Esophagus muscularis mucosa (tissue), 4 donors: ENCODE results near the gene CX3CR1. TPM values are rescaled to one million over a fixed set of nuclear protein-coding genes. Genes with fewer than 3 reads are reported as not detected.

Experiments used
- DNase-seq: peaks from one replicate; pipeline ENCODE4 v3.0.0-alpha.2; 2017; ENCODE audit errors: extremely low spot score
- H3K27ac ChIP-seq, 4 donors: fragments of 200-600 bp; sonication (generic); replicated peaks in 1 of 4; 1 replicate in 3 of 4; 2 replicates in 1 of 4; pipeline ENCODE4 v1.5.1; 2016 to 2019; ENCODE audit warnings: mild to moderate bottlenecking in 1 of 4
- H3K27me3 ChIP-seq, 4 donors: fragments of 200-600 bp; sonication (generic); one replicate each; pipeline versions ENCODE4 v1.5.1 to v1.6.0; 2016 to 2019
- H3K36me3 ChIP-seq, 4 donors: fragments of 200-600 bp; sonication (generic); one replicate each; pipeline ENCODE4 v1.5.1; 2016 to 2019
- H3K4me1 ChIP-seq, 4 donors: fragments of 200-600 bp; sonication (generic); one replicate each; pipeline ENCODE4 v1.5.1; 2016 to 2019
- H3K4me3 ChIP-seq, 4 donors: fragments of 200-600 bp; sonication (generic); 1 replicate in 2 of 4; 2 replicates in 2 of 4; pipeline ENCODE4 v1.5.1; 2016 to 2019; ENCODE audit warnings: mild to moderate bottlenecking in 4 of 4, moderate library complexity in 1 of 4
- H3K9me3 ChIP-seq, 4 donors: fragments of 200-600 bp; sonication (generic); 1 replicate in 3 of 4; 2 replicates in 1 of 4; pipeline ENCODE4 v1.5.1; 2016 to 2019
- EP300 ChIP-seq: sonication (generic); formaldehyde crosslinking; IDR thresholded peaks from one replicate; pipeline ENCODE4 v1.6.1; 2017; ENCODE audit warnings: antibody characterized with exemption
- POLR2A ChIP-seq: fragments of 450-650 bp; IDR thresholded peaks from one replicate; pipeline ENCODE4 v1.6.1; 2017; ENCODE audit warnings: antibody characterized with exemption, moderate library complexity, mild to moderate bottlenecking, low read depth
- POLR2AphosphoS5 ChIP-seq, 2 donors: sonication (generic); formaldehyde crosslinking; IDR thresholded peaks; one replicate each; pipeline ENCODE4 v1.6.1; 2017; ENCODE audit warnings: antibody characterized with exemption in 2 of 2
- WGBS: methylation state at CpG from one replicate; pipeline ENCODE4 v1.1.5; 2018; 5-methylcytosine and 5-hydroxymethylcytosine counted together
- intact Hi-C: fragments of 100-400 bp; cut with DNase I; formaldehyde crosslinking; loops from one replicate; pipeline ENCODE4 v1.15.1; 2023
- total RNA-seq, 4 donors: library from RNA; depleted of rRNA; stranded (reverse); fragments of >200 nt; gene quantifications; one replicate each; pipeline versions ENCODE4 v1.1.0 to v1.2.1, GENCODE V29; 2016
- TF ChIP-seq, protein P1 (sequence below), 3 experiments: fragments of 200-600 bp in 2 of 3; fragments of 450-650 bp in 1 of 3; sonication (generic) in 2 of 3; IDR thresholded peaks; one replicate each; pipeline ENCODE4 v1.5.1; 2017 to 2019; ENCODE audit warnings: antibody characterized with exemption in 3 of 3, mild to moderate bottlenecking in 2 of 3, moderate library complexity in 1 of 3

The CX3CR1 gene
- total RNA-seq, 4 donors from 2014 or later = 0.23 to 0.78 (median 0.46) TPM

DNA sequence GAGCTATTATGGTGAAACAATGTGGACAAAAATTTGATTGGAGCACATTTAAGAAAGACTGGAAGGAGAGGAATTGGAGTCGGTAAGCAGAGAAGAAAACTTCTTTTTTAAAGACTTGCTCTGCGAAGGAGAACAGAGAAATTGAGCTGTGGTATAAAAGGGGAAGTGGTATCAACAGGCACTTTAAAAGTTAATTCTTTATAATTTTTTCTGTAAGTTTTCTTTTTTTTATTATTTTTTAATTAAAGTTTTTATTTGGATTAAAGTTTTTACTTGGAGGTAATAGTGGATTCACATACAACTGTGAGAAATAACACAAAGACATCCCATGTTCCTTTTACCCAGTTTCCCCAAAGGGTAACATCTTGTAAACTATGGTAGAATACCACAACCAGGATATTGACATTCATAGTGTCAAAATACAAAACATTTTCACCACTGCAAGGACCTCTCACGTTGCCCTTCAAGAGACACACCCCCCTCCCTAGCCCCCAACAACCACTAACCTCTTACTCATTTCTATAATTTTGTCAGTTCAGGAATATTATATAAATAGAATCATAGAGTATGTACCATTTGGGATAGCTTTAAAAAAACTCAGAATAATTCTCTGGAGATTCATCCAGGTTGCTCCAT lies 53.6 kb downstream of the CX3CR1 start:
- H3K9me3 ChIP-seq = peaks cover 0 to 5% (median 0%) of the 10 kb centered on the region in 4 donors
- H3K4me3 ChIP-seq = no peak overlapping the region
- TF ChIP-seq POLR2A (no peak), POLR2AphosphoS5 (IDR thresholded peaks at IDR 0.05) (no peak), EP300 (no peak)
- TF ChIP-seq, protein P1, sequence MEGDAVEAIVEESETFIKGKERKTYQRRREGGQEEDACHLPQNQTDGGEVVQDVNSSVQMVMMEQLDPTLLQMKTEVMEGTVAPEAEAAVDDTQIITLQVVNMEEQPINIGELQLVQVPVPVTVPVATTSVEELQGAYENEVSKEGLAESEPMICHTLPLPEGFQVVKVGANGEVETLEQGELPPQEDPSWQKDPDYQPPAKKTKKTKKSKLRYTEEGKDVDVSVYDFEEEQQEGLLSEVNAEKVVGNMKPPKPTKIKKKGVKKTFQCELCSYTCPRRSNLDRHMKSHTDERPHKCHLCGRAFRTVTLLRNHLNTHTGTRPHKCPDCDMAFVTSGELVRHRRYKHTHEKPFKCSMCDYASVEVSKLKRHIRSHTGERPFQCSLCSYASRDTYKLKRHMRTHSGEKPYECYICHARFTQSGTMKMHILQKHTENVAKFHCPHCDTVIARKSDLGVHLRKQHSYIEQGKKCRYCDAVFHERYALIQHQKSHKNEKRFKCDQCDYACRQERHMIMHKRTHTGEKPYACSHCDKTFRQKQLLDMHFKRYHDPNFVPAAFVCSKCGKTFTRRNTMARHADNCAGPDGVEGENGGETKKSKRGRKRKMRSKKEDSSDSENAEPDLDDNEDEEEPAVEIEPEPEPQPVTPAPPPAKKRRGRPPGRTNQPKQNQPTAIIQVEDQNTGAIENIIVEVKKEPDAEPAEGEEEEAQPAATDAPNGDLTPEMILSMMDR (IDR thresholded peaks at IDR 0.05) = no peak
- 39% methylated on average over 3 of the region's 3 CpGs for WGBS
- DNase-seq = peak; percentile 55
- intact Hi-C loops = no loop called here
- no peaks in the 10 kb centered on the region for H3K27me3 ChIP-seq
- no peak overlapping the region for H3K27ac ChIP-seq
- H3K36me3 ChIP-seq = no peaks in the 10 kb centered on the region
- no peaks in the 10 kb centered on the region for H3K4me1 ChIP-seq

DNA sequence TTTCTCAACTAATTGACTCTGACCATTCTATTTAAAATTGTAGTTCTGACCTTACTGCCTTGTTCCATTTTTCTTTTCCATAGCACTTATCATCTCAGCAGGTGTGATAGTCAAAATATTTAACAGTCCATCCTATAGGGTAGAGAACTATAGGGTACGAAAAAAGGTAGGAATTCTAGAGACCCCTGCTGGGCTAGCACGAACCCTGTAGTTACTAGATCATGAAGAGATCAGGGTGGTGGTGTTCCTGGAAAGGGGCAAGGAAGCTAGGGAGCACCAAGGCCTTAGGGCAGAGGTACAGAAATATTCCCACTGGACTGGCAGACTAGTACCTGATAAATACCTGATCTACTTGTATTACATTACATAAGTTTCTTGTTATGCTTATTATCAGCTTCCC lies 55.5 kb downstream of the CX3CR1 start:
- Histone ChIP-seq H3K4me1 (peaks cover 0 to 4% (median 0%) of the 10 kb centered on the region in 4 donors), H3K9me3 (no peaks in the 10 kb centered on the region), H3K27me3 (no peaks in the 10 kb centered on the region), H3K36me3 (no peaks in the 10 kb centered on the region), H3K4me3 (no peak overlapping the region), H3K27ac (no peak overlapping the region)
- intact Hi-C loops = no loop called here
- peak; percentile 50 for DNase-seq
- 95% methylated on average over 2 of the region's 2 CpGs for WGBS
- TF ChIP-seq POLR2A (no peak), EP300 (no peak), POLR2AphosphoS5 (IDR thresholded peaks at IDR 0.05) (no peak)
- TF ChIP-seq, protein P1 (IDR thresholded peaks at IDR 0.05) = no peak

DNA sequence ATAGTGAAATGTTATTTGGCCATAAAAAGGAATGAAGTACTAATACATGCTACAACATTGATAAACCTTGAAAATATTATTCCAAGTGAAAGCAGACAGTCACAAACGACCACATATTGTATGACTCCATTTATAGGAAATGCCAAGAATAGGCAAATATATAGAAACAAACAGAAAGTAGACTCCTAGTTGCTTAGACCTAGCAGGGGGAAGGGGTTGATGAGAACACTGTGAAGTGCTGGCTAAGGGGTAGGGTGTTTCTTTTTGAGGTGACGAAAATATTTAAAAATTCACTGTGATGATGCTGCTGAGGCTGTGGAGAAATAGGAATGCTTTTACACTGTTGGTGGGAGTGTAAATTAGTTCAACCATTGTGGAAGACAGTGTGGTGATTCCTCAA lies 56.9 kb downstream of the CX3CR1 start:
- H3K27ac ChIP-seq = no peak overlapping the region
- no peaks in the 10 kb centered on the region for H3K9me3 ChIP-seq
- DNase-seq = no peak
- H3K4me1 ChIP-seq = peaks cover 0 to 4% (median 0%) of the 10 kb centered on the region in 4 donors
- WGBS = 91% methylated on average over 2 of the region's 2 CpGs
- H3K36me3 ChIP-seq = no peaks in the 10 kb centered on the region
- TF ChIP-seq, protein P1 (IDR thresholded peaks at IDR 0.05) = no peak
- no peak for TF ChIP-seq POLR2A
- TF ChIP-seq EP300 = no peak
- TF ChIP-seq POLR2AphosphoS5 (IDR thresholded peaks at IDR 0.05) = no peak
- intact Hi-C loops = no loop called here
- H3K27me3 ChIP-seq = no peaks in the 10 kb centered on the region
- no peak overlapping the region for H3K4me3 ChIP-seq

DNA sequence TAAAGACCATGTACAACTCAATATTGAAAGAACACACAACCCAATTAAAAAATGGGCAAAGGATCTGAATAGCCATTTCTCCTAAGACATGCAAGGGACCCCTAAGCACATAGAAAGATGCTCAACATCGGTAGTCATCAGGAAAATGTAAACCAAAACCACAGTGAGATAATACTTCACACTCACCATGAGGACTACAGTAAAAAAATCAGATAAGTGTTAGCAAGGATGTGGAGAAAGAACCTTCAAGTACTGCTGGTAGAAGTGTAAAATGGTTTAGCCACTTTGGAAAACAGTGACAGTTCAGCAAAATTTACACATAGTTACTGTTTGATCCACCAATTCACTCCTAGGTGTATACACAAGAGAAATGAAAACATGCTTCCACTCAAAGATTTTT lies 57.4 kb downstream of the CX3CR1 start:
- no peaks in the 10 kb centered on the region for H3K27me3 ChIP-seq
- intact Hi-C loops = no loop called here
- 66% methylated on average over 1 of the region's 1 CpG for WGBS
- no peak overlapping the region for H3K4me3 ChIP-seq
- peaks cover 0 to 4% (median 0%) of the 10 kb centered on the region in 4 donors for H3K4me1 ChIP-seq
- TF ChIP-seq POLR2AphosphoS5 (IDR thresholded peaks at IDR 0.05) (no peak), EP300 (no peak), POLR2A (no peak)
- TF ChIP-seq, protein P1 (IDR thresholded peaks at IDR 0.05) = no peak
- no peaks in the 10 kb centered on the region for H3K9me3 ChIP-seq
- DNase-seq = no peak
- H3K36me3 ChIP-seq = no peaks in the 10 kb centered on the region
- no peak overlapping the region for H3K27ac ChIP-seq

DNA sequence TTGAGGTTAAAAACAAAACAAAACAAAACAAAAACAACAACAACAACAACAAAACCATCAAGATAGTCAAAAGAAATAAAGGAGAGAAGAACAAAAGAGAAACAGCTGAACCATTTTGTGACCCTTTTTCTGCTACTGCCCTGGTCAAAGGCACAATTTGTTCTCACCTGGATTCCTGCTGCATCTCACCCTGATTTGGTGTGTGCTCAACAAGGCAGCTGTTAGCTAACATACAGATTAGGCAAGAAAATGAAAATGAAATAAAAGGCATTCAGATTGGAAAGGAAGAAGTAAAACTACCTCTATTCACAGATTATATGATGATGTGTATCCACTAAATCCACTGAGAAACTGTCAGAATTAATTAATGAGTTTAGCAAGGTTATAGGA lies 58.7 kb downstream of the CX3CR1 start:
- no peak overlapping the region for H3K27ac ChIP-seq
- no peaks in the 10 kb centered on the region for H3K36me3 ChIP-seq
- peaks cover 0 to 4% (median 0%) of the 10 kb centered on the region in 4 donors for H3K4me1 ChIP-seq
- no peak for DNase-seq
- H3K27me3 ChIP-seq = no peaks in the 10 kb centered on the region
- no peaks in the 10 kb centered on the region for H3K9me3 ChIP-seq
- intact Hi-C loops = no loop called here
- TF ChIP-seq POLR2AphosphoS5 (IDR thresholded peaks at IDR 0.05) (no peak), POLR2A (no peak), EP300 (no peak)
- TF ChIP-seq, protein P1 (IDR thresholded peaks at IDR 0.05) = no peak
- H3K4me3 ChIP-seq = no peak overlapping the region
